Erythroblast (primary cell): Measurements from ENCODE around the gene FRRS1L.

Experiments
- GATA1 ChIP-seq: IDR thresholded peaks from 2 replicates; pipeline ENCODE4 v1.6.1; 2011; ENCODE audit warnings: low read depth, mild to moderate bottlenecking, control low read depth, low read length, moderate library complexity
- POLR2A ChIP-seq: IDR thresholded peaks from 2 replicates; pipeline ENCODE4 v1.6.1; 2011; ENCODE audit warnings: mild to moderate bottlenecking, low read length

DNA sequence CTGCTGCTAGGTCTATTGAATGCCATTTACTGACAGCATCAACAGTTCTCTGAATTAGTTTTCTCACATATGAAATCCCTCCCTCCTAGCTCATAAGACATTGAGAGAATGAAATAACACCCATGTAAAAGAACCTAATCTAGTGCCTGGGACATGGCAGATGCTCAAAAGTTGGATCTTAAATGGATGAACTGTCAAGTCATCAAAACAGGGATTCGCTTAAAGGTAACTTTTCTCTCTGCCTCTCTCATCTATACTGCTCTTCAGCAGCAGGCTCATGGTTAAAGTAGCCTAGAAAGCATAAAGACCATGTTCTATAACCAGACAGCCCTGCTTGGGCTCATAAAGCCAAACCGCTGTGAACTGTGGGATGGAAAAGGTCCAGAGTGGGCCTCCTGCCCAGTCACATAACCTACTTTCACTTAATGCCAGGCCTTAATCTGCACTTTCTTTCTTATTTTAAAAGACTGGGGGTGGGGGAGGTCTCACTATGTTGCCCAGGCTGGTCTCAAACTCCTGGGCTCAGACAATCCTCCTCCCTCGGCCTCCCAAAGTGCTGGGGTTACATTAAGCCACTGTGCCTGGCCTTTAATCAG, 51.0 kb downstream of the FRRS1L start:
- TF ChIP-seq POLR2A (no peak), GATA1 (no peak)
